A673 (cell line): Measurements from ENCODE around the gene GCC2. TPM values are rescaled to one million over a fixed set of nuclear protein-coding genes. Genes with fewer than 3 reads are reported as not detected.

Experiments
- BruUV-seq: library from RNA; stranded (reverse); fragments of 400-500 nt; replicated peaks from 2 replicates; lab custom pipeline; 2021; lab: Mats Ljungman, UMichigan
- CTCF ChIA-PET: fragments of 300-600 bp; sonication (Branson Sonifier 250); formaldehyde crosslinking; loops from one replicate; lab custom pipeline; 2022; ENCODE audit warnings: antibody characterized with exemption; lab: Charles Lee
- POLR2A ChIA-PET: fragments of 300-600 bp; sonication (Branson Sonifier 250); formaldehyde crosslinking; loops from one replicate; lab custom pipeline; 2022; ENCODE audit warnings: antibody characterized with exemption; ENCODE audit not compliant: low non-redundant PET; lab: Charles Lee
- DNase-seq: peaks from one replicate; pipeline ENCODE4 v3.0.0-alpha.2; 2015; ENCODE audit warnings: low spot score
- H3K27ac ChIP-seq: fragments of 200-600 bp; sonication (generic); 2 replicates; pipeline ENCODE4 v1.5.1; 2016; ENCODE audit warnings: mixed run types, low read depth, mild to moderate bottlenecking, mixed read lengths, antibody characterized with exemption, low read length; ENCODE audit not compliant: poor library complexity, severe bottlenecking
- H3K27me3 ChIP-seq: fragments of 200-600 bp; sonication (generic); replicated peaks from 2 replicates; pipeline ENCODE4 v1.6.1; 2017; ENCODE audit warnings: mixed run types, low read depth, mild to moderate bottlenecking, mixed read lengths, antibody characterized with exemption, low read length; ENCODE audit not compliant: insufficient read depth, poor library complexity
- H3K36me3 ChIP-seq: fragments of 200-600 bp; sonication (generic); 2 replicates; pipeline ENCODE4 v1.6.1; 2016; ENCODE audit warnings: mixed run types, mild to moderate bottlenecking, mixed read lengths, antibody characterized with exemption, low read length; ENCODE audit not compliant: insufficient read depth, poor library complexity, severe bottlenecking
- H3K4me1 ChIP-seq: fragments of 200-600 bp; sonication (generic); 2 replicates; pipeline ENCODE4 v1.6.1; 2017; ENCODE audit warnings: mixed run types, mild to moderate bottlenecking, mixed read lengths, antibody characterized with exemption, low read length; ENCODE audit not compliant: insufficient read depth, poor library complexity, severe bottlenecking
- H3K4me3 ChIP-seq: fragments of 200-600 bp; sonication (generic); 2 replicates; pipeline ENCODE4 v1.5.1; 2016; ENCODE audit warnings: low read depth, mixed run types, mild to moderate bottlenecking, mixed read lengths, low read length; ENCODE audit not compliant: poor library complexity, severe bottlenecking
- H3K9me3 ChIP-seq: fragments of 200-600 bp; sonication (generic); 2 replicates; pipeline ENCODE4 v1.6.1; 2016; ENCODE audit warnings: mixed run types, low read depth, mild to moderate bottlenecking, mixed read lengths, antibody characterized with exemption, low read length; ENCODE audit not compliant: poor library complexity, severe bottlenecking
- EZH2 ChIP-seq: fragments of 200-600 bp; sonication (generic); IDR thresholded peaks from 2 replicates; pipeline ENCODE4 v1.6.1; 2017; ENCODE audit warnings: borderline replicate concordance, low read depth, mild to moderate bottlenecking, mixed read lengths, antibody characterized with exemption, low read length; ENCODE audit not compliant: poor library complexity, severe bottlenecking
- intact Hi-C: fragments of 100-400 bp; cut with micrococcal nuclease; formaldehyde crosslinking; loops from one replicate; pipeline ENCODE4 v1.10.0; 2022; ENCODE audit not compliant: unreplicated experiment
- total RNA-seq: library from RNA; stranded (reverse); gene quantifications from 2 replicates; pipeline ENCODE4 v1.2.3, GENCODE V29; 2021
- TF ChIP-seq, protein P1 (sequence below): fragments of 300-800, 200-600 bp; sonication (generic); conservative IDR thresholded peaks from 2 replicates; pipeline ENCODE4 v1.5.1; 2017; ENCODE audit warnings: low read depth, mild to moderate bottlenecking, antibody characterized with exemption, low read length, moderate library complexity, mixed read lengths

GCC2 gene
- total RNA-seq, 1 experiment from 2014 or later: 25.4 TPM

DNA sequence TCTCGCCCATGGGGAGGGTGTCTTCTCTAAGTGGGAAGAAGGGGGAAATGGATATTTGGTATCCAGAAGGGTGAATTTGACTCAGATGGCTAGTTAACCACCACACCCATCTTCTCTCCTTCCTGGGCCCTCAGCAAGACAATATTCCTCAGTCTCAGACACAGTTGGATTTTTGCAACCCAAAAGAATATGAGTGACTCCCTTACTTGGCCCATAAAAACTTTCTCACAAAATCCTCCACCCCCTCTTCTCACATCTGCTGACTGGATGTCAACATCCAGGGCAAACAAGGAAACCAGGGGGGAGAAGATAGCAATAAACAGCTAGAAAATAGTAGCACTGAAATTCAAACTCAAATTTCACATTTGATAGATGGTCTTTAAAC, 35.3 kb upstream of the GCC2 start:
- ChIA-PET POLR2A (no interaction called here), CTCF (no interaction called here)
- H3K36me3 ChIP-seq: no peaks in the 10 kb centered on the region
- H3K27me3 ChIP-seq: no peaks in the 10 kb centered on the region
- DNase-seq: no peak
- TF ChIP-seq, protein P1, sequence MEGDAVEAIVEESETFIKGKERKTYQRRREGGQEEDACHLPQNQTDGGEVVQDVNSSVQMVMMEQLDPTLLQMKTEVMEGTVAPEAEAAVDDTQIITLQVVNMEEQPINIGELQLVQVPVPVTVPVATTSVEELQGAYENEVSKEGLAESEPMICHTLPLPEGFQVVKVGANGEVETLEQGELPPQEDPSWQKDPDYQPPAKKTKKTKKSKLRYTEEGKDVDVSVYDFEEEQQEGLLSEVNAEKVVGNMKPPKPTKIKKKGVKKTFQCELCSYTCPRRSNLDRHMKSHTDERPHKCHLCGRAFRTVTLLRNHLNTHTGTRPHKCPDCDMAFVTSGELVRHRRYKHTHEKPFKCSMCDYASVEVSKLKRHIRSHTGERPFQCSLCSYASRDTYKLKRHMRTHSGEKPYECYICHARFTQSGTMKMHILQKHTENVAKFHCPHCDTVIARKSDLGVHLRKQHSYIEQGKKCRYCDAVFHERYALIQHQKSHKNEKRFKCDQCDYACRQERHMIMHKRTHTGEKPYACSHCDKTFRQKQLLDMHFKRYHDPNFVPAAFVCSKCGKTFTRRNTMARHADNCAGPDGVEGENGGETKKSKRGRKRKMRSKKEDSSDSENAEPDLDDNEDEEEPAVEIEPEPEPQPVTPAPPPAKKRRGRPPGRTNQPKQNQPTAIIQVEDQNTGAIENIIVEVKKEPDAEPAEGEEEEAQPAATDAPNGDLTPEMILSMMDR: no peak
- TF ChIP-seq EZH2: no peak
- H3K4me3 ChIP-seq: no peak overlapping the region
- H3K4me1 ChIP-seq: no peaks in the 10 kb centered on the region
- H3K9me3 ChIP-seq: no peaks in the 10 kb centered on the region
- BruUV-seq: no TSS peak
- intact Hi-C loops: no loop called here
- H3K27ac ChIP-seq: no peak overlapping the region

DNA sequence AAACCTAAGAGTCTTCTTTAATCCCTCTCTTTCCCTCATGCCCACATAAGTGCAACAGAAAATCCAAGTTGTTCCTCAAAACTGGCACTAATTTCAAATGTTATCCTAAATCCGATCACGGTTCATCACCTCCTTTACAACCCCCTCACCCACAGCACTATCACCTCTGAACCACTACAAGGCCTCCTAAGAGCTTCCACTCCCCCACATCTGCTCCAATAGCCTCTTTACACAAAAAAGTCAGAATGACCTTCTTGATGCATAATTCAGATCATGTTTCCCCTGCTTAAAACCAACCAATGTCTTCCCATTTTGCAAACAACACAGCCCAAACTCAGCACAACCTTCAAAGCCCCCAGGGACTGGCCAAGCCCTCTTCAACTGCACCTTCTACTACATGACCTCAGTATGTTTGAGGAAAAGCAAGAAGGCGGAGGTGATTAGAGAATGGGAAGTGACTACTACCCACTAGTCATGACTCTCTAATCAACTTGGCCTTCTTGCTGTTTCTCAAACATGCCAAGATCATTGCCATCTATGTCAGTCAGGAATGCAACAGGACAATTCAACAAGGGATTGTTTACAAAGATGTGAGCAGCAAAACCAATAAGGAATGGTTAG, 34.6 kb upstream of the GCC2 start:
- DNase-seq: no peak
- Histone ChIP-seq H3K36me3 (no peaks in the 10 kb centered on the region), H3K27me3 (no peaks in the 10 kb centered on the region), H3K9me3 (no peaks in the 10 kb centered on the region), H3K4me1 (no peaks in the 10 kb centered on the region), H3K27ac (no peak overlapping the region), H3K4me3 (no peak overlapping the region)
- ChIA-PET CTCF (no interaction called here), POLR2A (no interaction called here)
- TF ChIP-seq, protein P1: no peak
- TF ChIP-seq EZH2: no peak
- intact Hi-C loops: no loop called here
- no TSS peak for BruUV-seq

DNA sequence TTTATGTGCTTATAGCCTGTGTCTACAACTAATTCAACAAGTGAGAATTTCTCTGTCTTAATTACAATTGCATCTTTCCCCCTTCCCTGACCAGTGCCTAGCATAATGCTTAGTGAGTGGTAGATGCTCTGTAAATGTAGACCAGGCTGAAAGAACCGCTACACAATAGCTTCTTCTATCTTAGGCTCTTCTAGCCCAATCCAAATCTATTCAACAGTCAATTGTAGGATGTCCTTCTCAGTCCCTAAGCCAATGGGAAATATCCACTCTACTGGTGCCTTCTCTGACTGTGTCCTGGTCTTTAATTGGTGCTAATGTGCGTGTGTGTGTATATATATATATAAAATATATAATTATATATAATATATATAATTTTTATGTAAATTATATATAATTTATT, 34.1 kb upstream of the GCC2 start:
- DNase-seq: no peak
- Histone ChIP-seq H3K9me3 (no peaks in the 10 kb centered on the region), H3K36me3 (no peaks in the 10 kb centered on the region), H3K27me3 (no peaks in the 10 kb centered on the region), H3K4me3 (no peak overlapping the region), H3K27ac (no peak overlapping the region), H3K4me1 (no peaks in the 10 kb centered on the region)
- intact Hi-C loops: no loop called here
- CTCF ChIA-PET: no interaction called here
- TF ChIP-seq EZH2: no peak
- TF ChIP-seq, protein P1: no peak
- no TSS peak for BruUV-seq
- POLR2A ChIA-PET: no interaction called here
